GM12878 (cell line): ENCODE results near the gene PRKG1. TPM values are rescaled to one million over a fixed set of nuclear protein-coding genes. Genes with fewer than 3 reads are reported as not detected.

Experiments used
- ATAC-seq: fragments of 200-7000 bp; cut with Tn5 transposase; 3 replicates; pipeline ENCODE4 v1.9.1; 2020; ENCODE audit warnings: mild to moderate bottlenecking, moderate library complexity
- BruUV-seq: library from RNA; stranded (reverse); fragments of 400-500 nt; replicated peaks from 2 replicates; lab custom pipeline; 2021; lab: Mats Ljungman, UMichigan
- CTCF ChIA-PET: fragments of 300-600 bp; sonication (Branson Sonifier 250); formaldehyde crosslinking; extraction: SDS; loops from one replicate; lab custom pipeline; 2021; ENCODE audit warnings: inconsistent platforms; lab: Yijun Ruan, JAX
- POLR2A ChIA-PET: fragments of 350-600 bp; formaldehyde crosslinking; extraction: SDS; loops from one replicate; lab custom pipeline; 2021; ENCODE audit warnings: inconsistent platforms; lab: Charles Lee
- RAD21 ChIA-PET: fragments of 300-600 bp; sonication (Branson Sonifier 250); formaldehyde crosslinking; loops from one replicate; lab custom pipeline; 2023; ENCODE audit warnings: antibody characterized with exemption; ENCODE audit not compliant: unreplicated experiment; lab: Charles Lee
- SMC1A ChIA-PET: fragments of 300-600 bp; sonication (Branson Sonifier 250); formaldehyde crosslinking; loops from one replicate; lab custom pipeline; 2023; ENCODE audit not compliant: unreplicated experiment, uncharacterized antibody; lab: Charles Lee
- DNase-seq: peaks from one replicate; pipeline ENCODE4 v3.0.0-alpha.2; 2011; ENCODE audit warnings: low read depth, low spot score
- FAIRE-seq: peaks from 3 replicates; lab custom pipeline; 2011; peaks lifted over from hg19 to GRCh38; lab: Jason Lieb, UNC
- H2AFZ ChIP-seq: 2 replicates; pipeline ENCODE4 v1.6.0; 2011; ENCODE audit warnings: low read depth, low read length, control low read depth; ENCODE audit not compliant: control insufficient read depth
- H3K27ac ChIP-seq: 2 replicates; pipeline ENCODE4 v1.5.1; 2011; ENCODE audit warnings: control low read depth; ENCODE audit not compliant: control insufficient read depth, insufficient read depth
- H3K27me3 ChIP-seq, 2 experiments: replicated peaks in 1 of 2; 2 replicates each; pipeline versions ENCODE4 v1.6.0 to v1.6.1; 2011; ENCODE audit warnings: low read length in 1 of 2; ENCODE audit not compliant: control insufficient read depth in 2 of 2, insufficient read depth in 2 of 2
- H3K36me3 ChIP-seq, 2 experiments: 2 replicates each; pipeline ENCODE4 v1.5.1; 2011; ENCODE audit warnings: low read length in 1 of 2; ENCODE audit not compliant: control insufficient read depth in 2 of 2, insufficient read depth in 2 of 2
- H3K4me1 ChIP-seq: 2 replicates; pipeline ENCODE4 v1.6.1; 2011; ENCODE audit warnings: mild to moderate bottlenecking, low read length, moderate library complexity, mixed read lengths; ENCODE audit not compliant: control insufficient read depth, insufficient read depth
- H3K4me2 ChIP-seq: 2 replicates; pipeline ENCODE4 v1.6.0; 2011; ENCODE audit warnings: control low read depth; ENCODE audit not compliant: control insufficient read depth, insufficient read depth
- H3K4me3 ChIP-seq: fragments of 200-600 bp; sonication (generic); 2 replicates; pipeline ENCODE4 v1.5.1; 2016
- H3K79me2 ChIP-seq: 2 replicates; pipeline ENCODE4 v1.6.0; 2011; ENCODE audit warnings: low read length; ENCODE audit not compliant: control insufficient read depth, insufficient read depth
- H3K9ac ChIP-seq: 2 replicates; pipeline ENCODE4 v1.8.0; 2011; ENCODE audit warnings: low read length, control low read depth, mixed read lengths; ENCODE audit not compliant: control insufficient read depth, insufficient read depth
- H3K9me3 ChIP-seq: replicated peaks from 3 replicates; pipeline ENCODE4 v1.5.1; 2011; ENCODE audit warnings: mild to moderate bottlenecking, low read length; ENCODE audit not compliant: control insufficient read depth, insufficient read depth
- H4K20me1 ChIP-seq: 2 replicates; pipeline ENCODE4 v1.6.0; 2011; ENCODE audit not compliant: control insufficient read depth, insufficient read depth
- ASH2L ChIP-seq: fragments of 300-600, 200-600 bp; sonication (generic); IDR thresholded peaks from 2 replicates; pipeline ENCODE4 v1.6.1; 2017; ENCODE audit warnings: low read depth, mild to moderate bottlenecking, borderline replicate concordance
- CHD4 ChIP-seq: fragments of 200-600 bp; sonication (generic); IDR thresholded peaks from 2 replicates; pipeline ENCODE4 v1.6.1; 2016; ENCODE audit warnings: mild to moderate bottlenecking
- EED ChIP-seq: sonication (generic); IDR thresholded peaks from 2 replicates; pipeline ENCODE4 v1.6.1; 2016; ENCODE audit warnings: antibody characterized with exemption, low read depth
- EP300 ChIP-seq, 2 experiments: fragments of 150-350 bp in 1 of 2; IDR thresholded peaks; 2 replicates each; pipeline ENCODE4 v1.6.1; 2011 to 2012; ENCODE audit warnings: low read depth in 2 of 2, low read length in 2 of 2, borderline replicate concordance in 1 of 2, improper control_type of control experiment in 1 of 2, inconsistent platforms in 1 of 2; ENCODE audit not compliant: control insufficient read depth in 1 of 2
- ETV6 ChIP-seq, 2 experiments: fragments of 450-650 bp in 1 of 2; IDR thresholded peaks in 1 of 2; conservative IDR thresholded peaks in 1 of 2; 2 replicates each; pipeline ENCODE4 v1.6.1; 2014; ENCODE audit warnings: antibody characterized with exemption in 1 of 2, borderline replicate concordance in 1 of 2, low read depth in 1 of 2, mild to moderate bottlenecking in 1 of 2, moderate library complexity in 1 of 2
- IRF3 ChIP-seq: fragments of 450-650 bp; IDR thresholded peaks from 2 replicates; pipeline ENCODE4 v1.6.1; 2014; ENCODE audit warnings: mild to moderate bottlenecking
- KDM1A ChIP-seq: fragments of 200-600 bp; sonication (generic); IDR thresholded peaks from 2 replicates; pipeline ENCODE4 v1.6.1; 2016; ENCODE audit warnings: borderline replicate concordance
- LARP7 ChIP-seq: fragments of 450-650 bp; IDR thresholded peaks from 2 replicates; pipeline ENCODE4 v1.6.1; 2017; ENCODE audit warnings: mild to moderate bottlenecking
- MYC ChIP-seq: IDR thresholded peaks from 2 replicates; pipeline ENCODE4 v1.6.1; 2011; ENCODE audit warnings: mild to moderate bottlenecking, low read length, moderate library complexity, inconsistent platforms; ENCODE audit not compliant: insufficient read depth, insufficient replicate concordance, insufficient read length, severe bottlenecking
- SMC3 ChIP-seq: IDR thresholded peaks from 2 replicates; pipeline ENCODE4 v1.6.1; 2011; ENCODE audit warnings: low read length, improper control_type of control experiment, borderline replicate concordance
- SP1 ChIP-seq: IDR thresholded peaks from one replicate; pipeline ENCODE4 v1.6.1; 2011; ENCODE audit warnings: low read depth, low read length
- TCF7 ChIP-seq: IDR thresholded peaks from 2 replicates; pipeline ENCODE4 v1.6.1; 2014; ENCODE audit warnings: antibody characterized with exemption, borderline replicate concordance
- YBX1 ChIP-seq: fragments of 450-650 bp; IDR thresholded peaks from 2 replicates; pipeline ENCODE4 v1.6.1; 2016; ENCODE audit warnings: antibody characterized with exemption
- ZNF24 ChIP-seq: fragments of 450-650 bp; IDR thresholded peaks from 2 replicates; pipeline ENCODE4 v1.6.1; 2017; ENCODE audit warnings: antibody characterized with exemption, mild to moderate bottlenecking
- WGBS: methylation state at CpG from one replicate; pipeline ENCODE4 v1.1.6; 2016; ENCODE audit warnings: low lambda C conversion rate; ENCODE audit not compliant: insufficient replicate concordance, insufficient coverage; ENCODE audit errors: missing lambda C conversion rate; 5-methylcytosine and 5-hydroxymethylcytosine counted together
- in situ Hi-C: fragments of 300-500 bp; cut with MboI; formaldehyde crosslinking; loops from 9 replicates; pipeline ENCODE4 v1.14.3; 2018; ENCODE audit warnings: mixed read lengths
- intact Hi-C: fragments of 100-400 bp; cut with micrococcal nuclease; formaldehyde crosslinking; loops from one replicate; pipeline ENCODE4 v1.14.2; 2022; ENCODE audit not compliant: unreplicated experiment
- polyA plus RNA-seq, 11 experiments: library from polyadenylated mRNA; depleted of rRNA in 4 of 11; unstranded in 6 of 11; stranded (reverse) in 5 of 11; fragments of >200 nt; fragmentation: Nextera tagmentation in 4 of 11; fragmentation: Illumina TruSeq in 1 of 11; extraction: Ambion mirVana in 4 of 11; extraction: Trizol in 1 of 11; gene quantifications; 1 replicate in 1 of 11; 2 replicates in 10 of 11; pipeline versions ENCODE4 v1.2.1 to v1.2.3, GENCODE V29; 2011 to 2016; ENCODE audit warnings: inconsistent platforms in 2 of 11, missing spikeins in 2 of 11, low read depth in 1 of 11
- total RNA-seq, 4 experiments: library from RNA; depleted of rRNA in 3 of 4; stranded (reverse); fragments of >200 nt in 3 of 4; fragmentation: Illumina TruSeq in 1 of 4; extraction: Trizol in 1 of 4; gene quantifications; 2 replicates each; pipeline versions ENCODE4 v1.2.1 to v1.2.3, GENCODE V29; 2013 to 2021
- TF ChIP-seq, protein P1 (sequence below), 3 experiments: IDR thresholded peaks in 2 of 3; conservative IDR thresholded peaks in 1 of 3; 2 replicates each; pipeline ENCODE4 v1.5.1; 2011; ENCODE audit warnings: low read depth in 3 of 3, low read length in 3 of 3, mild to moderate bottlenecking in 3 of 3, control low read depth in 2 of 3, moderate library complexity in 2 of 3, inconsistent platforms in 1 of 3, mixed read lengths in 1 of 3; ENCODE audit not compliant: control insufficient read depth in 2 of 3, insufficient read depth in 1 of 3; ENCODE audit errors: extremely low read depth in 1 of 3
- TF ChIP-seq, protein P2 (sequence below): fragments of 450-650 bp; formaldehyde crosslinking; IDR thresholded peaks from 2 replicates; pipeline ENCODE4 v1.4.0; 2020; ENCODE audit warnings: mild to moderate bottlenecking, moderate library complexity

PRKG1 gene
- total and polyA plus RNA-seq, 10 of the 15 experiments (the other 5 are each of a cell fraction or from before 2014, with no cell fraction given): 0.04 to 0.05 TPM; not detected in 8

- TF ChIP-seq, protein P1, sequence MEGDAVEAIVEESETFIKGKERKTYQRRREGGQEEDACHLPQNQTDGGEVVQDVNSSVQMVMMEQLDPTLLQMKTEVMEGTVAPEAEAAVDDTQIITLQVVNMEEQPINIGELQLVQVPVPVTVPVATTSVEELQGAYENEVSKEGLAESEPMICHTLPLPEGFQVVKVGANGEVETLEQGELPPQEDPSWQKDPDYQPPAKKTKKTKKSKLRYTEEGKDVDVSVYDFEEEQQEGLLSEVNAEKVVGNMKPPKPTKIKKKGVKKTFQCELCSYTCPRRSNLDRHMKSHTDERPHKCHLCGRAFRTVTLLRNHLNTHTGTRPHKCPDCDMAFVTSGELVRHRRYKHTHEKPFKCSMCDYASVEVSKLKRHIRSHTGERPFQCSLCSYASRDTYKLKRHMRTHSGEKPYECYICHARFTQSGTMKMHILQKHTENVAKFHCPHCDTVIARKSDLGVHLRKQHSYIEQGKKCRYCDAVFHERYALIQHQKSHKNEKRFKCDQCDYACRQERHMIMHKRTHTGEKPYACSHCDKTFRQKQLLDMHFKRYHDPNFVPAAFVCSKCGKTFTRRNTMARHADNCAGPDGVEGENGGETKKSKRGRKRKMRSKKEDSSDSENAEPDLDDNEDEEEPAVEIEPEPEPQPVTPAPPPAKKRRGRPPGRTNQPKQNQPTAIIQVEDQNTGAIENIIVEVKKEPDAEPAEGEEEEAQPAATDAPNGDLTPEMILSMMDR (IDR thresholded peaks at IDR 0.05 in 2 of 3, conservative IDR thresholded peaks at IDR 0.05 in 1 of 3; ENCODE audit: control insufficient read depth in 2 of 3, extremely low read depth in 1 of 3, insufficient read depth in 1 of 3, low read depth in 3 of 3, low read length in 3 of 3): no peak
- TF ChIP-seq ETV6 (conservative IDR thresholded peaks at IDR 0.05 in 1 of 2, IDR thresholded peaks at IDR 0.05 in 1 of 2; ENCODE audit: borderline replicate concordance in 1 of 2, low read depth in 1 of 2): no peak
- TF ChIP-seq LARP7: no peak
- TF ChIP-seq MYC: no peak
Measured at GRCh38 chr10:52226197-52226847, 1152.0 kb downstream of the PRKG1 start (continued).

- Histone ChIP-seq H3K9me3 (no peaks in the 10 kb centered on the region), H3K4me1 (no peaks in the 10 kb centered on the region), H3K9ac (no peak overlapping the region), H4K20me1 (no peaks in the 10 kb centered on the region), H2AFZ (no peak overlapping the region), H3K4me2 (no peak overlapping the region), H3K79me2 (no peaks in the 10 kb centered on the region), H3K27me3 (no peaks in the 10 kb centered on the region), H3K27ac (no peak overlapping the region), H3K4me3 (no peak overlapping the region), H3K36me3 (no peaks in the 10 kb centered on the region)
- 21% methylated on average over 2 of the region's 2 CpGs for WGBS
- POLR2A ChIA-PET: interaction anchor here (0.5 kb wide), 1 partner anchor 24 kb away, joined by 3 read pairs; no protein-coding TSS in a partner anchor
- BruUV-seq: no TSS peak
- intact Hi-C loops (no loop called here), in situ Hi-C loops (no loop called here)
- CTCF ChIA-PET: interaction anchor here (0.6 to 2.9 kb wide), 2 partner anchors 12 to 14 kb away, joined by 3 to 11 read pairs; no protein-coding TSS in a partner anchor
- no peak for DNase-seq
- no peak for FAIRE-seq
- RAD21 ChIA-PET: no interaction called here
- SMC1A ChIA-PET: no interaction called here
- ATAC-seq: no peak
- TF ChIP-seq ZNF24 (no peak), EED (no peak), YBX1 (no peak), SMC3 (no peak), SP1 (no peak), TCF7 (no peak), KDM1A (no peak), CHD4 (no peak), EP300 (IDR thresholded peaks at IDR 0.05; ENCODE audit: borderline replicate concordance in 1 of 2, control insufficient read depth in 1 of 2, low read depth in 2 of 2, low read length in 2 of 2) (no peak), ASH2L (no peak), IRF3 (no peak)
- TF ChIP-seq, protein P2, sequence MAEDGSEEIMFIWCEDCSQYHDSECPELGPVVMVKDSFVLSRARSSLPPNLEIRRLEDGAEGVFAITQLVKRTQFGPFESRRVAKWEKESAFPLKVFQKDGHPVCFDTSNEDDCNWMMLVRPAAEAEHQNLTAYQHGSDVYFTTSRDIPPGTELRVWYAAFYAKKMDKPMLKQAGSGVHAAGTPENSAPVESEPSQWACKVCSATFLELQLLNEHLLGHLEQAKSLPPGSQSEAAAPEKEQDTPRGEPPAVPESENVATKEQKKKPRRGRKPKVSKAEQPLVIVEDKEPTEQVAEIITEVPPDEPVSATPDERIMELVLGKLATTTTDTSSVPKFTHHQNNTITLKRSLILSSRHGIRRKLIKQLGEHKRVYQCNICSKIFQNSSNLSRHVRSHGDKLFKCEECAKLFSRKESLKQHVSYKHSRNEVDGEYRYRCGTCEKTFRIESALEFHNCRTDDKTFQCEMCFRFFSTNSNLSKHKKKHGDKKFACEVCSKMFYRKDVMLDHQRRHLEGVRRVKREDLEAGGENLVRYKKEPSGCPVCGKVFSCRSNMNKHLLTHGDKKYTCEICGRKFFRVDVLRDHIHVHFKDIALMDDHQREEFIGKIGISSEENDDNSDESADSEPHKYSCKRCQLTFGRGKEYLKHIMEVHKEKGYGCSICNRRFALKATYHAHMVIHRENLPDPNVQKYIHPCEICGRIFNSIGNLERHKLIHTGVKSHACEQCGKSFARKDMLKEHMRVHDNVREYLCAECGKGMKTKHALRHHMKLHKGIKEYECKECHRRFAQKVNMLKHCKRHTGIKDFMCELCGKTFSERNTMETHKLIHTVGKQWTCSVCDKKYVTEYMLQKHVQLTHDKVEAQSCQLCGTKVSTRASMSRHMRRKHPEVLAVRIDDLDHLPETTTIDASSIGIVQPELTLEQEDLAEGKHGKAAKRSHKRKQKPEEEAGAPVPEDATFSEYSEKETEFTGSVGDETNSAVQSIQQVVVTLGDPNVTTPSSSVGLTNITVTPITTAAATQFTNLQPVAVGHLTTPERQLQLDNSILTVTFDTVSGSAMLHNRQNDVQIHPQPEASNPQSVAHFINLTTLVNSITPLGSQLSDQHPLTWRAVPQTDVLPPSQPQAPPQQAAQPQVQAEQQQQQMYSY (CRISPR knock-in tag): no peak
Measured at GRCh38 chr10:52228556-52228955, 1154.3 kb downstream of the PRKG1 start.
